Activated CD4-positive, alpha-beta T cell treated with anti-CD3 and anti-CD28 coated beads, Interleukin-2, amount 10 ng/mL, durations not matched to agents 24 days and 14 days (primary cell): ENCODE results near the gene C1GALT1C1. TPM values are rescaled to one million over a fixed set of nuclear protein-coding genes. Genes with fewer than 3 reads are reported as not detected.
A peak's percentile ranks its signal among the peaks of the same experiment; 100 is the strongest.

Experiments
- DNase-seq: peaks from one replicate; pipeline ENCODE4 v3.0.0; 2022
- H3K27ac Mint-ChIP-seq: one replicate; pipeline ENCODE4 v1.8.0; 2022; ENCODE audit warnings: mild to moderate bottlenecking, mixed read lengths
- H3K27me3 Mint-ChIP-seq: one replicate; pipeline ENCODE4 v1.8.0; 2022; ENCODE audit warnings: mixed read lengths
- H3K36me3 Mint-ChIP-seq: one replicate; pipeline ENCODE4 v1.8.0; 2022; ENCODE audit warnings: low read depth, mild to moderate bottlenecking, mixed read lengths
- H3K4me1 Mint-ChIP-seq: one replicate; pipeline ENCODE4 v1.8.0; 2021; ENCODE audit warnings: mixed read lengths
- H3K4me3 Mint-ChIP-seq: one replicate; pipeline ENCODE4 v1.8.0; 2022; ENCODE audit warnings: mild to moderate bottlenecking, moderate library complexity, mixed read lengths
- H3K9me3 Mint-ChIP-seq: one replicate; pipeline ENCODE4 v1.8.0; 2021; ENCODE audit warnings: mixed read lengths
- intact Hi-C: fragments of 100-400 bp; cut with micrococcal nuclease; formaldehyde crosslinking; loops from one replicate; pipeline ENCODE4 v1.15.1; 2023
- total RNA-seq: library from RNA; stranded (reverse); gene quantifications from 2 replicates; pipeline ENCODE4 v1.2.3, GENCODE V29; 2022

The C1GALT1C1 gene
- total RNA-seq, 1 donor from 2014 or later: 21.1 TPM

- no peaks in the 10 kb centered on the region for H3K27me3 Mint-ChIP-seq
- H3K9me3 Mint-ChIP-seq: no peaks in the 10 kb centered on the region
- no peak for DNase-seq
- no peak overlapping the region for H3K4me3 Mint-ChIP-seq
- intact Hi-C loops: no loop called here
- no peaks in the 10 kb centered on the region for H3K36me3 Mint-ChIP-seq
- no peaks in the 10 kb centered on the region for H3K4me1 Mint-ChIP-seq
- no peak overlapping the region for H3K27ac Mint-ChIP-seq
Measured at GRCh38 chrX:120638619-120639018, 8.8 kb upstream of the C1GALT1C1 start.

- intact Hi-C loops: no loop called here
- DNase-seq: no peak
- Mint-ChIP-seq H3K27me3 (no peaks in the 10 kb centered on the region), H3K9me3 (no peaks in the 10 kb centered on the region), H3K36me3 (peaks cover 21% of the 10 kb centered on the region), H3K4me1 (peaks cover 12% of the 10 kb centered on the region), H3K27ac (no peak overlapping the region), H3K4me3 (no peak overlapping the region)
Measured at GRCh38 chrX:120625371-120625770, 4.5 kb downstream of the C1GALT1C1 start.

DNA sequence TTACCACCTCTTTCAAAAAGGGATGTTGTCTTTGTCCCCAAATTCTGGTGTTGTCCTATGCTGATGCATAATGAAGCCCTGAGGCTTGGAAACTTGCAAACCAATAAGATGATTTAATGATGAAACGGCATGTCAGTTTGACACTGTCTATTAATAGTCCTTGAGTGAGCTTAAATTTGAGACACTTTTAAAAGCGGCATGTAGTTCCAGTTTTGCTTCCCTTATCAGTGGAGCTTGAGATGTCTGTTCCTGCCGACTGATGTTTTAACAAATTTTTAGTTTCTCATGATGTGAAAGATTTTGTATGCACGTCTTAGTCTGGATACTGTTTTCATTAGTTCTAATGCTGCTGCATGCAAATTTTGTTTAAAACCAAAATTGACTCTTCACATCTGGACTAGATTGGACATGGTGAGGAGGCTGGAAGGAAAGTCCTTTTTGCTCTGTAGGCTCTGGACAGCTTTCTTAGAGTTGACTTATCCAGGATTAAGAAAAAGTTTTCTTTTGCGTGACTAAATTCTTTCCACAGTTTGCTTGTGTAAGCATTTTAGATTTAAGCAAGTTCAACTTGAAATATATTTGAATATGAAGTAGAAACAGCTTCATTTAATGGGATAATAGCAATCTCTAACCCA, 11.7 kb downstream of the C1GALT1C1 start:
- intact Hi-C loops: no loop called here
- DNase-seq: no peak

DNA sequence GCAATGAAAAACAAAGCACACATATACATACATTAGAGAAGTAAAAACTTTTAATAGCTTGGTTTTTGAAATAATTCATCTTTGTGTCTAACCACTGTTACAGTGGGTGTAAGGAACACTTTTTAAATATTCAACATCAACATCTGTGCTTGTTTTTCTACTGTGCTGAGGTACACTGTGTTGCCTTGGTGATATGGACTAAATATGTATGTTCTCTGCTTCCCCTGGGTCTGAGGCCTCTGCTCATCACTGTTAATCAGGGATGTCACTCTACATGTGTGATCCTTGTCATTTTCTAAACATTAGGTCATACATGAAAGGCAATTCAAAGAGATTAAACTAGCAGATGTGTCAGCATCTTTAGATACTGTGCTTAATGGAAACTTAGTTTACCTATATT, 15.0 kb downstream of the C1GALT1C1 start:
- H3K27ac Mint-ChIP-seq: no peak overlapping the region
- intact Hi-C loops: no loop called here
- H3K4me3 Mint-ChIP-seq: no peak overlapping the region

More for the DNA sequence above, 11.7 kb downstream of the C1GALT1C1 start:
- no peak overlapping the region for H3K27ac Mint-ChIP-seq
- no peak overlapping the region for H3K4me3 Mint-ChIP-seq
- peaks cover 25% of the 10 kb centered on the region for H3K36me3 Mint-ChIP-seq
- no peaks in the 10 kb centered on the region for H3K27me3 Mint-ChIP-seq
- peaks cover 3% of the 10 kb centered on the region for H3K4me1 Mint-ChIP-seq
- H3K9me3 Mint-ChIP-seq: no peaks in the 10 kb centered on the region

DNA sequence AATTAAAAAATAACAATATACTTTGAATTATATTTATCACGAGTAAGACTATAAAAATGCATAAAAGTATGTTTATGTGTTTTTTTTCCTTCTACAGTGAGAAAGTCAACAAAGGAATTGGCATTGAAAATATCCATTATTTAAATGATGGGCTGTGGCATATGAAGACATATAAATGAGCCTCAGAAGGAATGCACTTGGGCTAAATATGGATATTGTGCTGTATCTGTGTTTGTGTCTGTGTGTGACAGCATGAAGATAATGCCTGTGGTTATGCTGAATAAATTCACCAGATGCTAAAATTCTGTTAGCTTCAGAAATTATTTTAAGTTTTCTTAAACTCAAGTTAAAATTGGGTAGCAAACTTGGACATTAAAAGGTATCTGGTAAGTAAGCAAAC, 17.8 kb downstream of the C1GALT1C1 start:
- Mint-ChIP-seq H3K27me3 (no peaks in the 10 kb centered on the region), H3K4me3 (no peak overlapping the region), H3K9me3 (no peaks in the 10 kb centered on the region), H3K27ac (no peak overlapping the region), H3K36me3 (peaks cover 31% of the 10 kb centered on the region), H3K4me1 (no peaks in the 10 kb centered on the region)
- no peak for DNase-seq
- intact Hi-C loops: no loop called here

More for the DNA sequence above, 15.0 kb downstream of the C1GALT1C1 start:
- Mint-ChIP-seq H3K36me3 (peaks cover 30% of the 10 kb centered on the region), H3K9me3 (no peaks in the 10 kb centered on the region), H3K4me1 (peaks cover 3% of the 10 kb centered on the region), H3K27me3 (no peaks in the 10 kb centered on the region)
- no peak for DNase-seq

DNA sequence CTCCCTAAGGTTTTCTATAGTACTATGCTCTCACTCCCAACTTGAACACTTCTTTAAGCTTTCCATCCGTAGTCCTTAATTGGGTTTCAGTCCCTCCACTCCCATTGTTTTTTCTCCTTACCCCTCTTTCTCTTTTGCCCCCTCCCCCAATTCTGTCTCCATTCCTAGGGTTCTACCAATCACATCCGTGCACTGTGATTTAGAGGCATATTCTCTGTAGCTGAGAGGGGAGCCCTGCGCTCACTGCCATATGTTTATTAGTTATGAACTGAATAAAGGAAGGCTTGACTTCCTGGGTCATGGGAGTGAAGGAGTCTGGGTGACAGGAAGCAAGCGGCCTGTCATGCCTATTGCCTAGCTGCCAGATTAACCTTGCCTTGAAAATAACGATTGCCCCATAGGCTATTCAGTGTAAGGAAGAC, 25.5 kb downstream of the C1GALT1C1 start:
- peak; percentile 78 for DNase-seq
- peaks cover 1% of the 10 kb centered on the region for H3K27me3 Mint-ChIP-seq
- peak overlapping the region; percentile 97 for H3K4me3 Mint-ChIP-seq
- H3K9me3 Mint-ChIP-seq: no peaks in the 10 kb centered on the region
- peaks cover 2% of the 10 kb centered on the region for H3K4me1 Mint-ChIP-seq
- intact Hi-C loops: loop anchor here (1.0 to 10.0 kb wide), 3 partner anchors 26 to 110 kb away; partner anchors contain the start of gene C1GALT1C1
- H3K36me3 Mint-ChIP-seq: peaks cover 10% of the 10 kb centered on the region
- H3K27ac Mint-ChIP-seq: peak overlapping the region; percentile 96

DNA sequence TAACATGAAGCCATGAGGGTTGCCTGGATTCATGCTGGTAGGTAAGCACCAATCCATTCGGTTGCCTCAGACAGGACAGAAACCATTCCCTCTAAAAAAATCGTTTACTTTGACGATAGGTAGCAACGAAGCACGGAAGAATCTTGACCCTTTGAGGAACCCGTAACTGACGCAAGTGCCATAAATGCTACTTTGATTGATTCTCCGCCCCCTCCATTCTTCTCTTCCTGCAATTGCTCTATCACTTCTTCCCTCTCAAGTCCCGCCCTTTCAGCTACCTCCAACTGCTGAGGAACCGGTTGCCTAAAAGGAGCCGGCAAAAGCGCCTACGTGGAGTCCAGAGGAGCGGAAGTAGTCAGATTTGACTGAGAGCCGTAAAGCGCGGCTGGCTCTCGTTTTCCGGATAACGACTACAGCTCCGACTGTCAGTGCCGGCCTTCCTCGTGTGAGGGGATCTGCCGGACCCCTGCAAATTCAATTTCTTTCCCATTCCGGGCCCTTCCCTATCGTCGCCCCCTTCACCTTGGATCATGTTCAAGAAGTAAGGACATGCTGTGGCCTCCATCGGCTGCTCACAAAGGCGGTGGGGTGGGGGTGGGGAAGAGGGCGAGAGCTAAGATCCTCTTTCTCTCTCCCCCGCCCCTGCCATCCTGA, 26.0 kb downstream of the C1GALT1C1 start, which contains the start of gene MCTS1:
Gene MCTS1 (plus strand): TSS at position 395 of the 654 bp plus-strand sequence. CDS start 136 bp downstream, at position 531.
- Mint-ChIP-seq H3K27me3 (peaks cover 1% of the 10 kb centered on the region), H3K9me3 (no peaks in the 10 kb centered on the region), H3K27ac (peak within 1 kb of the TSS; percentile 96), H3K36me3 (peaks cover 10% of the 10 kb centered on the region), H3K4me3 (peak within 1 kb of the TSS; percentile 97), H3K4me1 (peaks cover 2% of the 10 kb centered on the region)
- intact Hi-C loops: loop anchor here (1.0 to 10.0 kb wide), 3 partner anchors 26 to 109 kb away; partner anchors contain the start of gene C1GALT1C1
- peak; percentile 94 for DNase-seq

DNA sequence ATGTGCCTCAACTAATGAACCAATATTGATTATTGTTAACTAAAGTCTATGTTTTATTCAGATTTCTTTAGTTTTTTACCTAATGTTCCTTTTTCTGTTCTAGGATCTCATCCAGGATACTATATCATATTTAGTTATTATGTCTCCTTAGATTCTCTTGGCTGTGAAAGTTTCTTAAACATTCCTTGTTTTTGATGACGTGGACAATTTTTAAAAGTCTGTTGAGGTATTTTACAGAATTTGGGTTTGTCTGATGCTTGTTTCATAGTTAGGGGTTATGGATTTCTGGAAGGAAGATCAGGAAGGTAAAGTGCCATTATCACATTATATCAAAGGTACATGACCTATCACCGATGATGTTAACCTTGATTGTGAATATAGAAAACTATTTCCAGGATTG, 44.2 kb downstream of the C1GALT1C1 start:
- intact Hi-C loops: no loop called here
- Mint-ChIP-seq H3K36me3 (no peaks in the 10 kb centered on the region), H3K9me3 (no peaks in the 10 kb centered on the region), H3K4me3 (no peak overlapping the region), H3K27ac (no peak overlapping the region), H3K4me1 (peaks cover 5% of the 10 kb centered on the region), H3K27me3 (peaks cover 16% of the 10 kb centered on the region)
- no peak for DNase-seq

Other genes starting within 250 kb of the C1GALT1C1 start
- gene LAMP2, start 160.8 kb downstream of the C1GALT1C1 start, total RNA-seq: 42.6 and 44.3 TPM in 2 replicates
- gene CUL4B, start 69.1 kb downstream of the C1GALT1C1 start, total RNA-seq: 30.4 and 30.5 TPM in 2 replicates
- gene MCTS1, start 26.0 kb downstream of the C1GALT1C1 start, total RNA-seq: 78.5 and 79.0 TPM in 2 replicates
- not detected in 2 replicates for gene CT47B1, start 245.8 kb upstream of the C1GALT1C1 start, total RNA-seq